Neural progenitor cell (in vitro differentiated cells): ENCODE data around the gene CARD11. TPM values are rescaled to one million over a fixed set of nuclear protein-coding genes. Genes with fewer than 3 reads are reported as not detected.
"Not testable (repeated sequence)": the region's sequence is repeated elsewhere in the genome, so short reads cannot be mapped to it uniquely, and the experiment has no call there.

ENCODE experiments used
- DNase-seq: peaks from one replicate; pipeline ENCODE4 v3.0.0-alpha.2; 2016; ENCODE audit warnings: low spot score
- H2AFZ ChIP-seq: fragments of 200-600 bp; sonication (generic); replicated peaks from 2 replicates; pipeline ENCODE4 v1.6.1; 2016; ENCODE audit warnings: antibody characterized with exemption
- H3F3A ChIP-seq: fragments of 200-600 bp; sonication (generic); 2 replicates; pipeline ENCODE4 v1.6.1; 2016; ENCODE audit warnings: antibody characterized with exemption, low read depth
- H3K27ac ChIP-seq: fragments of 200-600 bp; sonication (generic); 2 replicates; pipeline ENCODE4 v1.5.1; 2016; ENCODE audit warnings: mild to moderate bottlenecking
- H3K27me3 ChIP-seq: fragments of 200-600 bp; sonication (generic); 2 replicates; pipeline ENCODE4 v1.6.1; 2016; ENCODE audit warnings: mild to moderate bottlenecking, moderate library complexity
- H3K36me3 ChIP-seq: fragments of 200-600 bp; sonication (generic); 2 replicates; pipeline ENCODE4 v1.5.1; 2016
- H3K4me1 ChIP-seq: fragments of 200-600 bp; sonication (generic); 2 replicates; pipeline ENCODE4 v1.6.1; 2016; ENCODE audit warnings: mixed run types
- H3K4me2 ChIP-seq: fragments of 200-600 bp; sonication (generic); 2 replicates; pipeline ENCODE4 v1.6.1; 2016
- H3K4me3 ChIP-seq: fragments of 200-600 bp; sonication (generic); 2 replicates; pipeline ENCODE4 v1.5.1; 2016
- H3K79me2 ChIP-seq: fragments of 200-600 bp; sonication (generic); 2 replicates; pipeline ENCODE4 v1.6.1; 2016; ENCODE audit warnings: low read depth
- H3K9ac ChIP-seq: fragments of 200-600 bp; sonication (generic); 2 replicates; pipeline ENCODE4 v1.6.1; 2016
- H3K9me3 ChIP-seq: fragments of 200-600 bp; sonication (generic); 2 replicates; pipeline ENCODE4 v1.5.1; 2016; ENCODE audit warnings: low read depth
- H4K20me1 ChIP-seq: fragments of 200-600 bp; sonication (generic); 2 replicates; pipeline ENCODE4 v1.6.1; 2016; ENCODE audit warnings: low read depth
- H3K27ac Mint-ChIP-seq: 3 replicates; pipeline ENCODE4 v1.8.0; 2021; ENCODE audit warnings: mixed read lengths
- H3K27me3 Mint-ChIP-seq: 2 replicates; pipeline ENCODE4 v1.8.0; 2022; ENCODE audit warnings: low read depth, mild to moderate bottlenecking, inconsistent platforms, moderate library complexity, mixed read lengths; ENCODE audit not compliant: insufficient read depth
- H3K36me3 Mint-ChIP-seq: 3 replicates; pipeline ENCODE4 v1.8.0; 2021; ENCODE audit warnings: mixed read lengths
- H3K4me1 Mint-ChIP-seq: 3 replicates; pipeline ENCODE4 v1.8.0; 2021; ENCODE audit warnings: mixed read lengths
- H3K4me3 Mint-ChIP-seq: 3 replicates; pipeline ENCODE4 v1.8.0; 2021; ENCODE audit warnings: mild to moderate bottlenecking, moderate library complexity, mixed read lengths
- H3K9me3 Mint-ChIP-seq: 3 replicates; pipeline ENCODE4 v1.8.0; 2020; ENCODE audit warnings: mixed read lengths
- EZH2 ChIP-seq: fragments of 200-600 bp; sonication (generic); IDR thresholded peaks from 2 replicates; pipeline ENCODE4 v1.6.1; 2017; ENCODE audit warnings: antibody characterized with exemption, mild to moderate bottlenecking, moderate library complexity
- EZH2phosphoT487 ChIP-seq: fragments of 200-600 bp; sonication (generic); IDR thresholded peaks from 2 replicates; pipeline ENCODE4 v1.6.1; 2017; ENCODE audit warnings: antibody characterized with exemption
- total RNA-seq: library from RNA; depleted of rRNA; stranded (reverse); fragments of >200 nt; gene quantifications from 2 replicates; pipeline ENCODE4 v1.2.3, GENCODE V29; 2015; ENCODE audit warnings: low replicate concordance
- TF ChIP-seq, protein P1 (sequence below): fragments of 200-600 bp; sonication (generic); IDR thresholded peaks from 2 replicates; pipeline ENCODE4 v1.5.1; 2017; ENCODE audit warnings: antibody characterized with exemption, mild to moderate bottlenecking

CARD11 gene
- total RNA-seq, 1 donor from 2014 or later = 0.75 TPM

DNA sequence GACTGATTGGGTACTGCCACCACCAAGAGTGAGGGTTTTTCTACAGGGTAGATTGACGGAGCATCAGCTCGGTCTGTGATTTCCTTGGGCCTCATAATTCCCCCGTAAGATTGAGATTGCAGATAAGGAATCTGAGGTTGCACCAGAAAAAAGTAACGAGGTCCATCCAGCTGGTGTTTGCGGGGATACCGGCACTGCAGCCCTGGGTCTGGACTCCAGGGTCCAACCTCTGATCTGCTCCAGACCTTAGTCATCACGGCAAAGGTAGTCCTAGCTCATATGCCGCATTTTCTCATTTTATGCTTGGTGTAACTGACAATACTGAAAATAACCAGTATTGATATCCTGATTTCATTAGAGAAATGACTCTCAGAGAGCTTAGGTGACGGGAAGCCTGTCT lies 3.9 kb downstream of the CARD11 start:
- Histone ChIP-seq H3K9ac (no peak overlapping the region), H4K20me1 (no peaks in the 10 kb centered on the region), H2AFZ (no peak overlapping the region), H3K4me2 (no peak overlapping the region), H3K27me3 (peaks cover 4% of the 10 kb centered on the region), H3K36me3 (no peaks in the 10 kb centered on the region), H3K9me3 (no peaks in the 10 kb centered on the region), H3K27ac (no peak overlapping the region), H3F3A (no peaks in the 10 kb centered on the region), H3K4me3 (no peak overlapping the region), H3K79me2 (no peaks in the 10 kb centered on the region), H3K4me1 (peaks cover 10% of the 10 kb centered on the region)
- no peak for DNase-seq
- H3K27me3 Mint-ChIP-seq = peaks cover 12% of the 10 kb centered on the region
- TF ChIP-seq, protein P1, sequence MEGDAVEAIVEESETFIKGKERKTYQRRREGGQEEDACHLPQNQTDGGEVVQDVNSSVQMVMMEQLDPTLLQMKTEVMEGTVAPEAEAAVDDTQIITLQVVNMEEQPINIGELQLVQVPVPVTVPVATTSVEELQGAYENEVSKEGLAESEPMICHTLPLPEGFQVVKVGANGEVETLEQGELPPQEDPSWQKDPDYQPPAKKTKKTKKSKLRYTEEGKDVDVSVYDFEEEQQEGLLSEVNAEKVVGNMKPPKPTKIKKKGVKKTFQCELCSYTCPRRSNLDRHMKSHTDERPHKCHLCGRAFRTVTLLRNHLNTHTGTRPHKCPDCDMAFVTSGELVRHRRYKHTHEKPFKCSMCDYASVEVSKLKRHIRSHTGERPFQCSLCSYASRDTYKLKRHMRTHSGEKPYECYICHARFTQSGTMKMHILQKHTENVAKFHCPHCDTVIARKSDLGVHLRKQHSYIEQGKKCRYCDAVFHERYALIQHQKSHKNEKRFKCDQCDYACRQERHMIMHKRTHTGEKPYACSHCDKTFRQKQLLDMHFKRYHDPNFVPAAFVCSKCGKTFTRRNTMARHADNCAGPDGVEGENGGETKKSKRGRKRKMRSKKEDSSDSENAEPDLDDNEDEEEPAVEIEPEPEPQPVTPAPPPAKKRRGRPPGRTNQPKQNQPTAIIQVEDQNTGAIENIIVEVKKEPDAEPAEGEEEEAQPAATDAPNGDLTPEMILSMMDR = no peak
- TF ChIP-seq EZH2 (no peak), EZH2phosphoT487 (no peak)
- H3K4me3 Mint-ChIP-seq = no peak overlapping the region
- H3K9me3 Mint-ChIP-seq = peaks cover 12% of the 10 kb centered on the region
- H3K4me1 Mint-ChIP-seq = peaks cover 11% of the 10 kb centered on the region
- H3K36me3 Mint-ChIP-seq = peaks cover 3% of the 10 kb centered on the region
- peak overlapping the region; percentile 15 for H3K27ac Mint-ChIP-seq

DNA sequence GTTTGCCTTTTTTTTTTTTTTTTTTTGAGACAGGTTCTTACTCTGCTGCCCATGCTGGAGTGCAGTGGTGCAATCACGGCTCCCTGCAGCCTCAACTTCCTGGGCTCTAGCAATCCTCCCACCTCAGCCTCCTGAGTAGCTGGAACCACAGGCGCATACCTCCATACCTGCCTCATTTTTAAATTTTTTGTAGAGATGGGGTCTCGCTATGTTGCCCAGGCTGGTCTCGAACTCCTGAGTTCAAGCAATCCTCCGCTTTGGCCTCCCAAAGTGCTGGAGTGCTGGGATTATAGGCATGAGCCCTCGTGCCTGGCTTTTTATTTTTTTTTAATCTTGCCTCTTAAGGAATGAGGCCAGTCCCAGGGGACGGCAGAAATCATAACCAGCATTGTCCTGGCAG lies 5.7 kb downstream of the CARD11 start:
- not testable (repeated sequence) for H3K4me2 ChIP-seq, H4K20me1 ChIP-seq, H3K27ac ChIP-seq, DNase-seq, H3K36me3 Mint-ChIP-seq, H3K79me2 ChIP-seq, H3K27me3 ChIP-seq, H2AFZ ChIP-seq, H3K4me3 ChIP-seq, H3K9ac ChIP-seq, H3K27me3 Mint-ChIP-seq, H3K4me1 ChIP-seq, H3K4me3 Mint-ChIP-seq, H3K36me3 ChIP-seq, H3K27ac Mint-ChIP-seq, H3F3A ChIP-seq, H3K9me3 ChIP-seq
- Mint-ChIP-seq H3K9me3 (peaks cover 12% of the 10 kb centered on the region), H3K4me1 (peaks cover 15% of the 10 kb centered on the region)

DNA sequence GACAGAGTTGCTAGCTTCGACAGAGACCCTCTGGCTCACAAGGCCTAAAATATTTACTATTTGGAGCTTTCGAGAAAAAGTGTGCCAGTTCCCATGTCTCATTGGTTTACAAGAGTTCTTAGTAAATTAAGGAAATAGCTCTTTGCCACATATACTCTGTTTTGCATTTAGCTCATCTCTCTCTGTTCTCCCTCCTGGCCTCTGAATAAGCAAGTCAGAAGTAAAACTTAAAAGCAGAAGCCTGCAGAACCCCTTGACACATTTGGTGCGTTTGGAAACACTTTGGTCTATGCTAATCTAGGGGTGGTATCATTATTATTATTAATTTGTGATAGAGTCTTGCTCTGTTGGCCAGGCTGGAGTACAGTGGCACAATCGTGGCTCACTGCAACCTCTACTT lies 6.4 kb downstream of the CARD11 start:
- no peaks in the 10 kb centered on the region for H3F3A ChIP-seq
- no peak overlapping the region for H3K4me3 Mint-ChIP-seq

DNA sequence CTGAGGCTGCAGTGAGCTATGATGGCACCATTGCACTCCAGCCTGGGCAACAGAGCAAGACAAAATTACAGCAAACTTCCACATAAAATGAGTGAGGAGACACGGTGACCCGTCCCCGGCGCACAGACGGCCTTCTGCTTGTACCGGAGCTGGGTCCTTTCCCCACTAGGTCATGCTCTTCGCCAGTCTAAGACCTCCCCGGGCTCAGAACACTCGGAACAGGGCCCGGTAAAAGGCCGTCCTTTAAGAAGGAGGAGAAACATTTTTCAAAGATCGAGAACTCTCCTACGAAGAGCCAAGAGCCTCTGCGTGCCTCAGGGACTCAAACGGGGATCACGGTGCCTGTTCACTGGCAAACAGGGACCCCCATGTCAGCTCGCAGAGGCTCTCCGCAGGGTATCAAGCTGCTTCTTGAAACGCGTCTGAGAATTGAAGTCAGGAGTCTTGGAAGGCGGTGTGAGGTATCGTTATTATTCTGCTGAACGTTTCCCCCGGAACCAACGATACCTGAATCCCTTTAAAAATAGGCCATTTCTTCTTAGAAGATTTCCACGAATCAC lies 9.0 kb downstream of the CARD11 start:
- no peaks in the 10 kb centered on the region for H3F3A ChIP-seq
- H3K27me3 Mint-ChIP-seq = peaks cover 6% of the 10 kb centered on the region
- peaks cover 3% of the 10 kb centered on the region for H3K4me1 ChIP-seq
- peaks cover 22% of the 10 kb centered on the region for H3K4me1 Mint-ChIP-seq
- H3K4me3 Mint-ChIP-seq = no peak overlapping the region
- H3K79me2 ChIP-seq = no peaks in the 10 kb centered on the region
- no peak overlapping the region for H3K27ac ChIP-seq
- no peak overlapping the region for H3K4me2 ChIP-seq
- H3K36me3 ChIP-seq = no peaks in the 10 kb centered on the region
- DNase-seq = no peak
- H3K9ac ChIP-seq = no peak overlapping the region
- H3K36me3 Mint-ChIP-seq = peaks cover 1% of the 10 kb centered on the region
- H4K20me1 ChIP-seq = no peaks in the 10 kb centered on the region
- H3K9me3 ChIP-seq = no peaks in the 10 kb centered on the region
- H3K4me3 ChIP-seq = no peak overlapping the region
- TF ChIP-seq EZH2 (no peak), EZH2phosphoT487 (no peak)
- TF ChIP-seq, protein P1 = no peak
- peaks cover 5% of the 10 kb centered on the region for H3K9me3 Mint-ChIP-seq
- no peak overlapping the region for H3K27ac Mint-ChIP-seq
- H3K27me3 ChIP-seq = no peaks in the 10 kb centered on the region
- H2AFZ ChIP-seq = no peak overlapping the region

More for the DNA sequence above, 6.4 kb downstream of the CARD11 start:
- H3K36me3 ChIP-seq = no peaks in the 10 kb centered on the region
- H3K9me3 Mint-ChIP-seq = peaks cover 12% of the 10 kb centered on the region
- peaks cover 16% of the 10 kb centered on the region for H3K4me1 Mint-ChIP-seq
- no peaks in the 10 kb centered on the region for H3K27me3 ChIP-seq
- H3K79me2 ChIP-seq = no peaks in the 10 kb centered on the region
- peaks cover 7% of the 10 kb centered on the region for H3K27me3 Mint-ChIP-seq
- H3K4me2 ChIP-seq = no peak overlapping the region
- no peak overlapping the region for H3K27ac ChIP-seq
- H4K20me1 ChIP-seq = no peaks in the 10 kb centered on the region
- H3K9ac ChIP-seq = no peak overlapping the region
- H3K27ac Mint-ChIP-seq = no peak overlapping the region
- peaks cover 3% of the 10 kb centered on the region for H3K36me3 Mint-ChIP-seq
- H2AFZ ChIP-seq = no peak overlapping the region
- TF ChIP-seq, protein P1 = no peak
- TF ChIP-seq EZH2 = no peak
- no peak for TF ChIP-seq EZH2phosphoT487
- H3K4me1 ChIP-seq = no peaks in the 10 kb centered on the region
- no peak for DNase-seq
- H3K4me3 ChIP-seq = no peak overlapping the region
- no peaks in the 10 kb centered on the region for H3K9me3 ChIP-seq
